NAMALWA (cell line): ENCODE measurements around the gene ARMC10.
"Not testable (repeated sequence)": the region's sequence is repeated elsewhere in the genome, so short reads cannot be mapped to it uniquely, and the experiment has no call there.

Experiments
- DNase-seq: peaks from one replicate; pipeline ENCODE4 v3.0.0-alpha.2; 2015; ENCODE audit warnings: low spot score

ARMC10 gene

DNA sequence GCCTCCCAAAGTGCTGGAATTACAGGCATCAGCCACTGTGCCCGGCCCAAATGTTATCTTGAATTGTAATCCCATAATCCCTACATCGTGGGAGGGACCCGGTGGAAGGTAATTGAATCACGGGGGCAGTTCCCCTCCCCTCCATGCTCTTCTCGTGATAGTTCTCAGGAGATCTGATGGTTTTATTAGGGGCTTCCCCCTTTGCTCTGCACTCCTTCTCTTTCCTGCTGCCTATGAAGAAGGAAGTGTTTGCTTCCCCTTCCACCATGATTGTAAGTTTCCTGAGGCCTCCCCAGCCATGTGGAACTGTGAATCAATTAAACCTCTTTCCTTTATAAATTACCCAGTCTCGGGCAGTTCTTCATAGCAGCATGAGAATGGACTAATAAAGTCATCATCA, 3.3 kb downstream of the ARMC10 start:
- DNase-seq = not testable (repeated sequence)

DNA sequence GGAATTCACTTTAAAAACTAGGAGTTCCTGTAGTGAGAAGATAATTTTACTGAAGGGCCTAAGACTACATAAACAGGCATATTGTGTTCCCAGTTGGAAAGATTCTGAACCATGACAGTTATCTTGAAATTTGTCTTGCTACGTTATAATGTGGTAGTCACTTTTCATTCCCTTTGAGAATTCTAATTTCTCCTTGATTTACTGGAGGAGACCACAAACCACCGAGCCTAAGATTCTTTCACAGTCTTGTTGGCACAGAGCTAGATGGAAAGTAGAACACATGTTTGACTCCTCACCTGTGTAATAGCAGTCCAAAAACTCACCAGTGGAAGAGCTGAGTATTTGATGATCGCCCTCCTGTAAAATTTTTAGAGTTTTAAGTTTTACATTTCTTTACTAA, 4.9 kb downstream of the ARMC10 start:
- DNase-seq = no peak

DNA sequence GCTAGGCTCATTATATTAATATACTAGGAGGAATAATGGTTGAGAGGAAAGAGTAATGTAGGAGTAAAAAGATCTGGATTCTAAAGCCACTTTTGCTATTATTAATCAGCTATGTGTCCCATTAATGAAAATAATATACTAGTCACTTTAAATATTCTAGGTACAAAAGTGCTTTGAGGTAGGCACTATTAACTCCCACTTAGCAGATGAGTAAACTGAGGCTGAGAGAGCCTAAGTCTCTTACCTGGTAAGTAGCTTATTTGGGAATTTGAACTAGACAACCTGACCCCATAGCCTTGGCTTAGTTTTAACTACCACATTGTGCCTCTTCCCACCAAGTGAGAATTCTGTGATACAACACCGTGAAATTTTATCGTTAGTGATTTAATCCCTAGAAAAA, 6.0 kb downstream of the ARMC10 start:
- no peak for DNase-seq

DNA sequence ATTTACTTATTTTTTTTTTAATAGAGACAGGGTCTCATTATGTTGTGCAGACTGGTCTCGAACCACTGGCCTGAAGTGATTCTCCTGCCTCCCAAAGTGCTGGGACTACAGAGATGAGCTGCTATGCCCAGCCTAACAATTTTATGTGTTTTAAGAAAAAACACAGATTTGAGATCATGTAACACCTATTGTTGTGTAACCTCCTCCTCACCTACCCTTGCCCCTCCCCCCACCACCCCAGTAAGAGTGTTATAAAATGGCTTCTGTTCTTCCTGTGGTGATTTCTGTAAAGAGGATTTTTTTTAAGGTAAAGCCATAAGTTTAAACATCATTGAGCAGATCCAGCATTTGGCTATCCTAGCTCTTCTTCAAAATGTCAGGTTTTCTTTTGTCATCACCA, 7.6 kb downstream of the ARMC10 start:
- no peak for DNase-seq

DNA sequence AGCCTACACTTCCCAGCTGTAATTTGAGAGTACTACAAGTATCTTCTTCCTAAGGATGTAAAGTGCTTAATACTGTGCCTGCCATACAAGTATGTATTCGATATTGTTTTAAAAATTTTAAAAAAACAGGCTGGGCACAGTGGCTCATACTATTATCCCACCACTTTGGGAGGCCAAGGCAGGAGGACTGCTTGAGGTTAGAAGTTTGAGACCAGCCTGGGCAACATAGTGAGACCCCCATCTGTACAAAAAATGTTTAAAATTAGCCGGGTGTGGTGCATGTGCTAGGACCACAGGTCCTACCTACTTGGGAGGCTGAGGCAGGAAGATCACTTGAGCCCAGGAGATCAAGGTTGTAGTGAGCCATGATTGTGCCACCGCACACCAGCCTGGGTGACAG, 8.3 kb downstream of the ARMC10 start:
- no peak for DNase-seq

DNA sequence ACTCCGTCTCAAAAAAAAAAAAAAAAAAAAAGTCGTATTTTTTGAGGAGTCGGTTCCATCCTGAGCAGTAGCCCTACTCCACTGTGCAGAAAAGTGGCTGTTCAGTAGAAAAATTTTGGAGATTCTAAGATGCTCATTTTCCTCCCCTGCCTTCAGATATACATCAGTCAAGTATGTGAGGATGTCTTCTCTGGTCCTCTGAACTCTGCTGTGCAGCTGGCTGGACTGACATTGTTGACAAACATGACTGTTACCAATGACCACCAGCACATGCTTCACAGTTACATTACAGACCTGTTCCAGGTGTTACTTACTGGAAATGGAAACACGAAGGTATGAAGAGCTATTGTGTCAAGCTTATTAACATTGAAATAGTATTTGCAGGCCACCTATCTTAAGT, 17.4 kb downstream of the ARMC10 start:
- DNase-seq = not testable (repeated sequence)

DNA sequence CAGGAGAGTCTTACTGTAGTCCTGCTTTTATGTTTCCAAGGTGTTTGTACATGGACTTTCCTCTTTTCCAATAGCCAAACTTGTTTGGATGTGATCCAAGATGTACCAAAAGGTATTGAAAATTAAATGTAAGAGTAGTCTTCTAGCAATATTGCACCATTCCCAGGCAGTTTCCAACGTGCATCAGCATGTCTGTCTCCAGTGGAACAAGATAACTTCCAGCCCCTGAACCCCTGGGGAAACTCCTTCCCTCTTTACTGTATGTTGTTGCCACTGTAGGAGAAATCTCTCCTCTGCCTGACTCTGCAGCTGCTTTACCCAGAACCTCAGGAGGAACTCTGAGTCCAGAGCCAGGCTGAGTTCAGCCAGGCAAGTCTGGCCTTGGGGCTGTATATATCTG, 18.5 kb downstream of the ARMC10 start:
- DNase-seq = no peak

DNA sequence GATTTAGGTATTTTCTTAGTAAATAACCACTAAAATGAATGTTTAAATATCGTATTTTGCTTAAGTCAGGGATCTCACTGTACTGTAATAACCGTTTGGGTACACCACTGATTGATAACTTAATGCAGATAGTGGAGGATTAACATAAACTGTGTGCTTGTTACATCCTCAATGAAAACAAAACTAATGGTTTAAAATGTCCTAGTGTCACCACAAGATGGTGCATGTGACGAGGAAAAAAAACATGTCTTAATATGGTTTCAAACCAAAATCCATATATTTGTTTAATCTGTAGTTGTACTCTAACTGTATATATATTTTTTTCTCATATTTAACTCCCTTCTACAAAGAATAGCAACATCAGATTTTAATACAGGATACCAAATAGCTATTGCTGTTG, 19.2 kb downstream of the ARMC10 start:
- peak; percentile 47 for DNase-seq

DNA sequence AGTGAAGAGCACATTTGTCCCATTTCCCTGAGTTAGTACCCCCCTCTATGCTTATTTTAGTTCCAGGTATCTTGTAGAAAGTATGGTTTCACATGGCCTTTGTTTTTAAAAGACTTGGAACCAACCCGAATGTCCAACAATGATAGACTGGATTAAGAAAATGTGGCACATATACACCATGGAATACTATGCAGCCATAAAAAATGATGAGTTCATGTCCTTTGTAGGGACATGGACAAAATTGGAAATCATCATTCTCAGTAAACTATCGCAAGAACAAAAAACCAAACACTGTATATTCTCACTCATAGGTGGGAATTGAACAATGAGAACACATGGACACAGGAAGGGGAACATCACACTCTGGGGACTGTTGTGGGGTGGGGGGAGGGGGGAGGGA, 20.6 kb downstream of the ARMC10 start:
- DNase-seq = not testable (repeated sequence)

DNA sequence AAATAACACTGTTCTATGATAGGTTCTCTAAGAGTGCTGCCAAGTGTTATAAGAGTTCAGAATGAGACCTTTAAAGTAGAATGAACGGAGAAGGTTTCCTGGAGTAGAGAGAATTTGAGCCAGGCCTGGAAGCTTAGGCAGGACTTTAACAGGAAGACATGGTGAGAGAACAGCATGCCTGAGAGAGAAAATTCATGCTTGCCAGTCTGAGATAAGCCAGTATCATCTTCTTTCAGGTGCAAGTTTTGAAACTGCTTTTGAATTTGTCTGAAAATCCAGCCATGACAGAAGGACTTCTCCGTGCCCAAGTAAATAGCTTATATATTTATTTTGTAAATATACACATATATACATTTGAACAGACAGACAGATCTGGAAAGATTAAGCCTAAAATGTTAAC, 22.1 kb downstream of the ARMC10 start:
- DNase-seq = no peak

DNA sequence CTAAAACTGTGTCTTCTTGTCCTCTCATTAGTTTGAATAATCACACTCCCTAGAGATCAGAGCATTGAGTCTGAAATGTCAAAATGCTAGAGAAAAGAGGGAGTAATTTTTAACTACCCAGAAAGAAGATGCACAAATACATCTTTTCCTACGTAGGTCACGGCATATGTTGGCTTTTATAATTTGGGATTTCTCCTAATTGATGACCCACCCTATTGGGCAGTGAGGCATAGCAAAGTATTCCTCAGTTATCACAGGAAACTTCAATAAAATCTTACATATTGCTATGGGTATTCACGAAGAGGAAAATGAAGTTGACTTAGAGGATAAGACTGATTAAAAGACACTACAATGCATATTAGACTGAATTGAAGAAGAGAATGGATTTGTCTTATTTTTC, 25.4 kb downstream of the ARMC10 start:
- no peak for DNase-seq

DNA sequence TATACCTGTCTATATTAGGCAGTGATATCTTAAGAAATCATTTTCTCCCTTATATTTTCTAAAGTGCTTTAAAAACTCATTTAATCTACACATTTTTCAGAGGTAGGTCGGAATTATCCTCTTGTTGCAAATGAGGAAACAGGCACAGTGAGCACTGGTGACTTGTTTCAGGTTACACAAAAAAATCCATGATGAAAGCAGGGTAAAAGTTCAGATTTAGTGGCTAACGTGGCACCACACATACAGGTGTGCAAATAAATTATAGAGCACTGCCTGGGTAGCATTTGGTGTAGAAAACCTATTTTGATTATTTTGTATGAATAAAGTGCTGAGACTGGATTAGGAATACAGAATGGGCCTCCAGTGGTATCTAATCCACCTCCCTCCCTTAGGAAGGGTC, 26.6 kb downstream of the ARMC10 start:
- no peak for DNase-seq

DNA sequence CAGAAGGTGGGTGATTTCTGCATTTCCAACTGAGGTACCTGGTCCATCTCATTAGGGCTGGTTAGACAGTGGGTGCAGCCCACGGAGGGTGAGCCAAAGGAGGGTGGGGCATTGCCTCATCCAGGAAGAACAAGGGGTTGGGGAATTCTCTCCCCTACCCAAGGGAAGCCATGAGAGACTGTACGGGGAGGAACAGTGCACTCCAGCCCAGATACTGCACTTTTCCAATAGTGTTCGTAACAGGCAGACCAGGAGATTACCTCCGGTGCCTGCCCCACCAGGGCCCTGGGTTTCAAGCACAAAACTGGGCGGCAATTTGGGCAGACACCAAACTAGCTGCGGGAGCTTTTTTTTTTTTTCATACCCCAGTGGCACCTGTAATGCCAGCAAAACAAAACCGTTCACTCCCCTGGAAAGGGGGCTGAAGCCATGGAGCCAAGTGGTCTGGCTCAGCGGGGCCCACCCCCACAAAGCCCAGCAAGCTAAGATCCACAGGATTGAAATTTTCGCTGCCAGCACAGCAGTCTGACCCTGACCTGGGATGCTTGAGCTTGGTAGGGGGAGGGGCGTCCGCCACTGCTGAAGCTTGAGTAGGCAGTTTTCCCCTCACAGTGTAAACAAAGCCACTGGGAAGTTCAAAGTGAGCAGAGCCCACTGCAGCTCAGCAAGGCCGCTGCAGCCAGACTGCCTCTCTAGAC, 31.2 kb downstream of the ARMC10 start:
- DNase-seq = no peak

DNA sequence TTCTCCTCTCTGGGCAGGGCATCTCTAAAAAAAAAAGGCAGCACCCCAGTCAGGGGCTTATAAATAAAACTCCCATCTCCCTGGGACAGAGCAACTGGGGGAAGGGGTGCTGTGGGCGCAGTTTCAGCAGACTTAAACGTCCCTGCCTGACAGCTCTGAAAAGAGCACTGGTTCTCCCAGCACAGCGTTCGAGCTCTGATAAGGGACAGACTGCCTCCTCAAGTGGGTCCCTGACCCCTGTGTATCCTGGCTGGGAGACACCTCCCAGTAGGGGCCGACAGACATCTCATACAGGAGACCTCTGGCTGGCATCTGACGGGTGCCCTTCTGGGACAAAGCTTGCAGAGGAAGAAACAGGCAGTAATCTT, 31.7 kb downstream of the ARMC10 start:
- DNase-seq = not testable (repeated sequence)

DNA sequence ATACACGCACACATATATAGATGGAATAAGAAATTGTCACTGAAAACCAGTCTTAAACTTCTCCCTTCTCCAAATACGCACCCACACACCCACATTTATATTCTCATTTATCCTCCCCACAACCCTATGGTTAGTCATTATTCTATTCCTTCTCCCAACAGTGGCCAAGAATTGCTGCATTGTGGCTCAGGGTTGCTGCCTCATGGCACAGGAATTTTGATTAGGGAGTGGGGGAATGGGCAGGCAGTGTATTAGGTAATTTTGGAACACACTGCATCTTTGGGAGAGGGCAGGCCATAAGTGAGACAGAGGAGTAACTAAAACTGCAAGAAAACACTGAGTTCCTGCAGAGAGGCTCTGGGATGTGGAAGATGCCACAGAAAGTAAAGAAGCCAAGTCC, 38.2 kb downstream of the ARMC10 start:
- DNase-seq = no peak

DNA sequence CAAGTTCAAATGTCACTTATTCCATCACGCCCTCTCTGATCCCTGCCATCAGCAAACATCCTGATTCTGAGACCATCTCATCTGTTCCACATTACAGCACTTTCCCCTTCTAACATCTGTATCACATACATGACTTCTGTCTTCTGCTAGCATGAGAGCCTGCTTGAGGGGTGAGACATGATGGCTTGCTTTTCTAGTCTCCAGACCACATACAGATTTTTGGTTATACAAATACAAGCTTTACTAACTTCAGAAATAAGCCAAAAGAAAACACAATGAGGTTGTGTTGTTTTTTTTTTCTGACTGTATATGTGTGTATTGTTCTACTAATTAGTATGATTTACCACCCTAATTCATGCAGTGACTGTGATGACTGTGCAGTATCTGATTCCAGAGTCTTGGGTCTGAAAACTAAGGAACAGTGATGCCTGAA, 39.7 kb downstream of the ARMC10 start:
- DNase-seq = no peak

DNA sequence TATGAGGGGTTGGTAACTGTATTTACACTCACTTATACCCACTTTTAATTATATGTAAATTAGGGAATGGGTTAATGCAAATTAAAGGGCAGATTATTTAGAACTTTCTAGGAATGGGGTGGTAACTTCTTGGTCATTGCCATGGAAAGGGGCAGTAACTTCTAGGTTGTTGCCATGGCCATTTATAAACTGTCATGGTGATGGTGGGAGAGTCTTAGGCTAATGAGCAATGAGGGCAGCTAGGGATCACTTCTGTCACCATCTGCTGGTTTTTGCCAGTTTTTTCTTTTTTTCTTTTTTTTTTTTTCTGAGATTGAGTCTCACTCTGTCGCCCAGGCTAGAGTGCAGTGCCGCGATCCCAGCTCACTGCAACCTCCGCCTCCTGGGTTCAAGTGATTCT, 40.8 kb downstream of the ARMC10 start:
- DNase-seq = no peak

DNA sequence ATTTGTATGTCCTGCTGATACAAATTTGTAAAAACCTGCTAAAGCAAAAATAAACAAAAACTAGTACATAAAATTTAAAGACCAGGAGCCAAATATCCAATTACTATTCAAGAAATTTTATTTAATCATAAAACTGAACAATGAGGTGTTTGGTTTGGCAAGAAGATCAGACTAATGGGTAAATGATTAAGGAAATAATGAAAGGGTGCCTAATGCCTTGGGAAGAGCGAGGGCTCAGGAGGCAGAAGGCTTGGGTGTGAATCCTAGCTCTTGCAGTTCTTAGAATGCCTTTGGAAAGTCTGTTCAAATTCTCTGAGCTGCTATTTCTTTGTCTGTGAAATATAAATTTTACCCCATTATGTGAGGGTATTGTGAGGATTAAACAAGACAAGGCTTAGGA, 41.6 kb downstream of the ARMC10 start:
- DNase-seq = no peak

DNA sequence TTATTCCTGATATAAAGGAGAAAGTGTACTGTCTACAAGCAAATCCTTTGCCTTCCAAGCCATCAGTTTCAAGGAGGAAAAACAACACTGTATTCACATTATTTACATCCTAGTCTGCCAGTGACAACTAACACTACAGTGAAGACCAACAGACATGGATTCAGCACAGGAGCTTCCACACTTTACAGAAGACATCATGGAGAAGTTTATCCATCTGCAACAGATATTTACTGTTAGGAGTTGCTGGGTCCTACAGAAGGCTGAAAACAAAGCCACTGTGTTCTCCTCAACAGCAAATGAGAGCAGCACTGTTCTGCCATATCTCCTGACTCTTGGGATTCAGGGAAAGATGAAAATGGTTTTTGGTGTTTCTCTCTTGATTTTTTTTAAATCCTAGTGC, 42.1 kb downstream of the ARMC10 start:
- DNase-seq = no peak

DNA sequence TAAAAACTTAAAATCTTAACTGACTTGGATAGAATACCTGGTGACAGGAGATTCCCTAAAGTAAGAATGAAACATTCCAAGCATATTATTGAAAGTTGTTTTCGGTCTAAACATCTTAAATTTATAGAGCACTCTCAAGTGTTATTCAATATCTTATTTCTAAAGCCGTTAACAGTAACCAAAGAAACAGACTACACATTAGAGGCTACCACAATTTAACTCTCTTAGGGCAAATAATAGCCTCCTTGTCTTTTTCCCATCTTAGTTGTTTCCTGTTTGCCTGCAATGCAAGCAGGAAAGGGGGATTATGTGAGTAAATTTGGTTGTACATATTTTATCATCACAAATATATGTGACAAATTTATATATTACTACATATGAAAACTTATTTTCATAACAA, 42.5 kb downstream of the ARMC10 start:
- no peak for DNase-seq

DNA sequence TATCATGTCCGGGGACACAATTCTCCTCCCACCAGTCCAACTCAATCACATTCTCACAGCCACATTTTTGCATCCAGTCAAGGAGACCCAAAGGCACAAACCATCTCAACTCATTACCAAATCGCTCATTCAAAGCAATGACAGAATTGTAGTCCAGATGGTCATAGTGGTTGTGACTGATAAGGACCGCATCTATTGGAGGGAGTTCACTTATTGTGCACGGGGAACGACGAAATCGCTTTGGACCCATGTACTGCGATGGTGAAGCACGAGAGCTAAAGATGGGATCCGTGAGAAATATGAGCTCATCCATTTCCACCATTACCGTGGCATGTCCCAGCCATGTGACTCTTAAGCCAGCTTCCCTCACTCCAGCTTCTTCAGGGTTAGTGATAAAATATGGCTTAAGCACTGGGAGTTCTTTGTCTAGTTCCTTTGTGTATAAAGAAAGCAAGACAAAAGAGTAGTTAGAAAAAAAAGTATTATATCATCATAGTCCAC, 44.9 kb downstream of the ARMC10 start:
- no peak for DNase-seq

DNA sequence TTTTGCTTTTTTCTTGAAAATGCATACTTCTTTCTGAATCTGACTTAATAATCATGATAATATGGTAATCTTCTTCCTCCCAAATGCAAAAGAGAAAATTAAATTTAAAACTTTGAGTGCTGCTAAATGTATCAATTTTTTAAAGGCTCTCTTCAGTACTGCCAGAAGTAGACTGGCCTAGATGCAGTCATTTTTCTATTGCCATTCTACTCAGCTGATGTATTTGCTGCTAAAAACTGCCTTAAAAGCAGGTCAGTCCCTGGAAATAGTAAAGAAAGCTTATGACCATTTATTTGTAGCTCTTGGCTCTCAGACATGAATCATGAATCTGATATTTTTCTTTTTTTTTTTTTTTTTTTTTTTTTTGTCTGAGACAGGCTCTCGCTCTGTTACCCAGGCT, 45.4 kb downstream of the ARMC10 start:
- DNase-seq = no peak

DNA sequence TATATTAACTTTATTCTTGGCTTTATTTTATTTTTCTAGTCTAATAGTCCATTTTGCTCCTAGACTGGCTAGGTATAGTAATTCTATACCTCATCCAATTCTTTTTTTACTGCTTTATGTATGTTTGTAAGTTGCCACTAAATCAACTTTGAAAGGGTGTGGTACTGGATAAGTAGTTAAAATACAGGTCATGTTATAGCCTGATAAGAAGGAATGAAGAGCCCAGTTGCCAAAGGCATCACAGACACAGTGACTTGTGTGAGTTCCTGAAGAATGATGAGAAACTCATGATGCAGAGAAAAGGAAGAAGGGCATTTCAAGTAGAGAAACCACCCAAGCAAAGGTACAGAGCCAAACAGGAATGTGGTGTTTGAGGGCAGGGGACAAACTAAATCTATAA, 46.7 kb downstream of the ARMC10 start:
- no peak for DNase-seq

DNA sequence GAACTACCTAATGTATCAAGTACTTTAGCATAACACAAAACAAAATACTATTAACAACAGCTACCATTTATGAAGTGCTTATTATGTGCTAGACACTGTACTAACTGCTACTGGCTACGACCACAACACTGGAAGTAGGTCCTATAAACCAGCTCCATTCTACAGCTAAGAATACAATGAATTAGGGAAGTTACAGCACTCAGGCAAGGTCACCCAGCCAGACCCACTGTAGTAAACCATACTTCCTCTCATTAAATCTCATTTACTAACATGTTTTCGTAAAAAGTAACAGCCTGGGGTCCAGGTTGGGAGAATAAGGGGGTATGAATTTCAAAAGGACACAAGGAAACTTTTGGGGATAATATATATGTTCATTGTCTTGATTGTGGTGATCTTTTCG, 48.6 kb downstream of the ARMC10 start:
- DNase-seq = no peak
